ENCODE results near the gene CDC40.

- TF ChIP-seq CTCF (IDR thresholded peaks at IDR 0.05): no peak
- TF ChIP-seq POLR2A (IDR thresholded peaks at IDR 0.05): no peak
Observed at GRCh38 chr6:110271732-110272022, 91.5 kb downstream of the CDC40 start.
